Spleen (tissue), 11 donors: ENCODE data around the gene PLXND1. TPM values are rescaled to one million over a fixed set of nuclear protein-coding genes. Genes with fewer than 3 reads are reported as not detected.

Source experiments
- DNase-seq: peaks from one replicate; pipeline ENCODE4 v3.0.0-alpha.2; 2020
- H3K27ac ChIP-seq, 8 donors: fragments of 200-600 bp; sonication (generic) in 7 of 8; 1 replicate in 4 of 8; 2 replicates in 4 of 8; pipeline versions ENCODE4 v1.5.0 to v1.8.0; 2016 to 2021; ENCODE audit warnings: inconsistent platforms in 4 of 8, mild to moderate bottlenecking in 4 of 8, moderate library complexity in 1 of 8
- H3K27me3 ChIP-seq, 7 donors: fragments of 200-600 bp; sonication (generic) in 6 of 7; replicated peaks in 1 of 7; 1 replicate in 4 of 7; 2 replicates in 3 of 7; pipeline versions ENCODE4 v1.5.0 to v1.8.0; 2016 to 2021; ENCODE audit warnings: inconsistent platforms in 3 of 7, mild to moderate bottlenecking in 1 of 7
- H3K36me3 ChIP-seq, 6 donors: fragments of 200-600 bp; sonication (generic) in 5 of 6; 1 replicate in 4 of 6; 2 replicates in 2 of 6; pipeline versions ENCODE4 v1.5.0 to v1.8.0; 2016 to 2021; ENCODE audit warnings: inconsistent platforms in 2 of 6
- H3K4me1 ChIP-seq, 6 donors: fragments of 200-600 bp; sonication (generic) in 5 of 6; 1 replicate in 3 of 6; 2 replicates in 3 of 6; pipeline versions ENCODE4 v1.5.0 to v1.8.0; 2016 to 2021; ENCODE audit warnings: inconsistent platforms in 3 of 6
- H3K4me3 ChIP-seq, 8 donors: fragments of 200-600 bp; sonication (generic) in 7 of 8; 1 replicate in 4 of 8; 2 replicates in 4 of 8; pipeline versions ENCODE4 v1.5.0 to v1.8.0; 2016 to 2021; ENCODE audit warnings: inconsistent platforms in 4 of 8, mild to moderate bottlenecking in 4 of 8, moderate library complexity in 2 of 8
- H3K9me3 ChIP-seq, 8 donors: fragments of 200-600 bp; sonication (generic) in 7 of 8; 1 replicate in 4 of 8; 2 replicates in 4 of 8; pipeline versions ENCODE4 v1.5.0 to v1.8.0; 2016 to 2021; ENCODE audit warnings: inconsistent platforms in 4 of 8
- CTCF ChIP-seq, 11 experiments: fragments of 200-600 bp in 7 of 11; fragments of 450-650 bp in 4 of 11; sonication (generic) in 4 of 11; IDR thresholded peaks in 8 of 11; conservative IDR thresholded peaks in 3 of 11; 1 replicate in 7 of 11; 2 replicates in 4 of 11; pipeline versions ENCODE4 v1.4.0 to v1.8.0; 2016 to 2021; ENCODE audit warnings: antibody characterized with exemption in 11 of 11, inconsistent platforms in 4 of 11, mild to moderate bottlenecking in 1 of 11
- POLR2A ChIP-seq, 3 donors: fragments of 450-650 bp; IDR thresholded peaks; one replicate each; pipeline ENCODE4 v1.5.1; 2017; ENCODE audit warnings: antibody characterized with exemption in 3 of 3, mild to moderate bottlenecking in 1 of 3
- POLR2AphosphoS5 ChIP-seq, 3 donors: sonication (generic); formaldehyde crosslinking; IDR thresholded peaks; one replicate each; pipeline ENCODE4 v1.5.1; 2017; ENCODE audit warnings: antibody characterized with exemption in 3 of 3
- WGBS, 5 donors: extraction: QIAGEN DNeasy Blood & Tissue Kit in 3 of 5; methylation state at CpG; one replicate each; pipeline versions ENCODE4 v1.1.5 to v1.1.7; 2013 to 2018; 5-methylcytosine and 5-hydroxymethylcytosine counted together
- intact Hi-C: fragments of 100-400 bp; cut with DNase I; formaldehyde crosslinking; loops from one replicate; pipeline ENCODE4 v1.15.0; 2023; ENCODE audit warnings: low total_unique reads
- polyA plus RNA-seq, 3 donors: library from polyadenylated mRNA; stranded (reverse); fragments of 200-250 nt; gene quantifications; one replicate each; pipeline ENCODE4 v1.2.1, GENCODE V29; 2013
- total RNA-seq, 7 donors: library from RNA; depleted of rRNA in 3 of 7; stranded (reverse); fragments of >200 nt in 3 of 7; fragmentation: NEBNext Ultra II Directional in 4 of 7; extraction: Animal tissue kit (Norgen Biotek cat#: 25700) in 4 of 7; gene quantifications; one replicate each; pipeline versions ENCODE4 v1.1.0 to v1.2.1, GENCODE V29; 2016 to 2021
- donor health status: healthy with polysubstance abuse.
- donor health status: DM: no; HTN: no; CAD: no; lungs with moderate emphysema.
- donor health status: DM: no; HTN: no; CAD: no.
- donor health status: Bipolar disorder and iron deficiency.
- donor health status: healthy.
- donor health status: DM: no; HTN: no; CAD: no.
- donor health status: DM: yes; HTN: yes; CAD: no.

PLXND1 gene
- total and polyA plus RNA-seq, 10 donors, result 44.4 to 238 (median 164) TPM

GRCh38 chr3:129586746-129587430, 19.6 kb downstream of the PLXND1 start:
- peak; percentile 27 to 43 (median 32) for TF ChIP-seq POLR2AphosphoS5 (IDR thresholded peaks at IDR 0.05)
- TF ChIP-seq POLR2A (IDR thresholded peaks at IDR 0.05), result no peak

GRCh38 chr3:129585949-129586657, 20.4 kb downstream of the PLXND1 start:
- Histone ChIP-seq H3K4me3 (no peak overlapping the region), H3K27me3 (no peaks in the 10 kb centered on the region), H3K27ac (peak overlapping the region in 1 of 8 donors; percentile 89), H3K9me3 (no peaks in the 10 kb centered on the region), H3K4me1 (peaks cover 0 to 80% (median 33%) of the 10 kb centered on the region in 6 donors), H3K36me3 (peaks cover 0 to 83% (median 11%) of the 10 kb centered on the region in 6 donors)
- peak in 2 of 3 donors; percentile 26 to 51 for TF ChIP-seq POLR2AphosphoS5 (IDR thresholded peaks at IDR 0.05)
- TF ChIP-seq CTCF (IDR thresholded peaks at IDR 0.05 in 8 of 11, conservative IDR thresholded peaks at IDR 0.05 in 3 of 11), result no peak
- no peak for DNase-seq
- intact Hi-C loops, result no loop called here
- WGBS, 5 donors, result 93 to 96% (median 94%) methylated on average over 15 to 27 of the region's 27 CpGs

More at GRCh38 chr3:129586746-129587430, 19.6 kb downstream of the PLXND1 start:
- 61 to 82% (median 79%) methylated on average over 10 to 17 of the region's 17 CpGs for WGBS, 5 donors
- Histone ChIP-seq H3K36me3 (peaks cover 0 to 75% (median 11%) of the 10 kb centered on the region in 6 donors), H3K4me1 (peaks cover 3 to 88% (median 41%) of the 10 kb centered on the region in 6 donors), H3K4me3 (no peak overlapping the region), H3K27me3 (no peaks in the 10 kb centered on the region), H3K9me3 (no peaks in the 10 kb centered on the region), H3K27ac (peak overlapping the region in 7 of 8 donors; percentile 31 to 89 (median 42))
- intact Hi-C loops, result no loop called here
- no peak for DNase-seq

GRCh38 chr3:129584631-129585030, 21.8 kb downstream of the PLXND1 start:
- no peak overlapping the region for H3K4me3 ChIP-seq
- H3K36me3 ChIP-seq, result peaks cover 0 to 97% (median 11%) of the 10 kb centered on the region in 6 donors
- H3K27me3 ChIP-seq, result no peaks in the 10 kb centered on the region
- WGBS, 5 donors, result 63 to 97% (median 83%) methylated on average over 3 of the region's 3 CpGs
- H3K9me3 ChIP-seq, result no peaks in the 10 kb centered on the region
- peaks cover 0 to 79% (median 23%) of the 10 kb centered on the region in 6 donors for H3K4me1 ChIP-seq
- no peak for TF ChIP-seq CTCF (IDR thresholded peaks at IDR 0.05 in 8 of 11, conservative IDR thresholded peaks at IDR 0.05 in 3 of 11)
- TF ChIP-seq POLR2AphosphoS5 (IDR thresholded peaks at IDR 0.05), result no peak
- TF ChIP-seq POLR2A (IDR thresholded peaks at IDR 0.05), result no peak
- no peak for DNase-seq
- intact Hi-C loops, result no loop called here
- no peak overlapping the region for H3K27ac ChIP-seq

GRCh38 chr3:129583289-129583688, 23.2 kb downstream of the PLXND1 start:
- H3K27ac ChIP-seq, result peak overlapping the region in 2 of 8 donors; percentile 6 to 21
- H3K27me3 ChIP-seq, result no peaks in the 10 kb centered on the region
- no peak for DNase-seq
- H3K4me3 ChIP-seq, result no peak overlapping the region
- peaks cover 0 to 93% (median 11%) of the 10 kb centered on the region in 6 donors for H3K36me3 ChIP-seq
- peaks cover 6 to 79% (median 29%) of the 10 kb centered on the region in 6 donors for H3K4me1 ChIP-seq
- TF ChIP-seq POLR2AphosphoS5 (IDR thresholded peaks at IDR 0.05), result no peak
- no peak for TF ChIP-seq POLR2A (IDR thresholded peaks at IDR 0.05)
- no peak for TF ChIP-seq CTCF (IDR thresholded peaks at IDR 0.05 in 8 of 11, conservative IDR thresholded peaks at IDR 0.05 in 3 of 11)
- 77 to 85% (median 82%) methylated on average over 9 of the region's 9 CpGs for WGBS, 5 donors
- no peaks in the 10 kb centered on the region for H3K9me3 ChIP-seq
- intact Hi-C loops, result no loop called here
